Endothelial cell of umbilical vein (primary cell): ENCODE results near the gene GPATCH2. TPM values are rescaled to one million over a fixed set of nuclear protein-coding genes. Genes with fewer than 3 reads are reported as not detected.

Experiments used
- BruUV-seq: library from RNA; stranded (reverse); fragments of 400-500 nt; replicated peaks from 2 replicates; lab custom pipeline; 2021; lab: Mats Ljungman, UMichigan
- CTCF ChIA-PET: fragments of 300-600, 350-600 bp; sonication (Branson Sonifier 250); formaldehyde crosslinking; loops from one replicate; lab custom pipeline; 2021; ENCODE audit warnings: antibody characterized with exemption, inconsistent platforms; lab: Charles Lee
- POLR2A ChIA-PET: fragments of 300-600, 350-600 bp; sonication (Branson Sonifier 250); formaldehyde crosslinking; loops from one replicate; lab custom pipeline; 2021; ENCODE audit warnings: antibody characterized with exemption, inconsistent platforms; lab: Charles Lee
- DNase-seq: peaks from one replicate; pipeline ENCODE4 v3.0.0-alpha.2; 2011; ENCODE audit warnings: low read depth, low spot score
- FAIRE-seq: peaks from 2 replicates; lab custom pipeline; 2011; peaks lifted over from hg19 to GRCh38; lab: Jason Lieb, UNC
- H2AFZ ChIP-seq: 2 replicates; pipeline ENCODE4 v1.6.0; 2012; ENCODE audit warnings: low read depth, low read length, control low read depth, inconsistent platforms
- H3K27ac ChIP-seq: 2 replicates; pipeline ENCODE4 v1.5.1; 2011; ENCODE audit warnings: low read depth, mild to moderate bottlenecking, control low read depth, low read length, moderate library complexity; ENCODE audit not compliant: insufficient read depth
- H3K27me3 ChIP-seq, 2 experiments: 2 replicates each; pipeline versions ENCODE4 v1.6.0 to v1.6.1; 2011; ENCODE audit warnings: low read length in 2 of 2, mixed read lengths in 1 of 2; ENCODE audit not compliant: control insufficient read depth in 2 of 2, insufficient read depth in 2 of 2
- H3K36me3 ChIP-seq, 2 experiments: 2 replicates in 1 of 2; 3 replicates in 1 of 2; pipeline ENCODE4 v1.5.1; 2011; ENCODE audit warnings: low read length in 2 of 2, mild to moderate bottlenecking in 1 of 2, moderate library complexity in 1 of 2; ENCODE audit not compliant: control insufficient read depth in 2 of 2, insufficient read depth in 2 of 2; ENCODE audit errors: extremely low read depth in 1 of 2
- H3K4me1 ChIP-seq: 3 replicates; pipeline ENCODE4 v1.5.1; 2011; ENCODE audit warnings: mild to moderate bottlenecking, low read length; ENCODE audit not compliant: control insufficient read depth, insufficient read depth; ENCODE audit errors: extremely low read depth
- H3K4me2 ChIP-seq: 2 replicates; pipeline ENCODE4 v1.6.1; 2011; ENCODE audit warnings: low read length, control low read depth, mixed read lengths; ENCODE audit not compliant: insufficient read depth
- H3K4me3 ChIP-seq, 3 experiments: fragments of 200-600 bp in 1 of 3; sonication (generic), shearing (Covaris generic) in 1 of 3; replicated peaks in 1 of 3; 2 replicates each; pipeline ENCODE4 v1.5.1; 2011 to 2016; ENCODE audit warnings: control low read depth in 3 of 3, low read length in 3 of 3, mild to moderate bottlenecking in 2 of 3, inconsistent platforms in 1 of 3, low read depth in 1 of 3, moderate library complexity in 1 of 3; ENCODE audit not compliant: insufficient read depth in 1 of 3
- H3K79me2 ChIP-seq: 2 replicates; pipeline ENCODE4 v1.6.0; 2012; ENCODE audit warnings: low read length, inconsistent platforms; ENCODE audit not compliant: control insufficient read depth, insufficient read depth
- H3K9ac ChIP-seq: replicated peaks from 2 replicates; pipeline ENCODE3; 2011; ENCODE audit warnings: low read length, control low read depth; ENCODE audit not compliant: insufficient read depth; ENCODE audit errors: extremely low read depth
- H3K9me1 ChIP-seq: replicated peaks from 3 replicates; pipeline ENCODE4 v1.6.0; 2011; ENCODE audit warnings: mild to moderate bottlenecking, low read length; ENCODE audit not compliant: control insufficient read depth, insufficient read depth; ENCODE audit errors: extremely low read depth
- H3K9me3 ChIP-seq: replicated peaks from 2 replicates; pipeline ENCODE4 v1.5.1; 2012; ENCODE audit warnings: low read length, inconsistent platforms; ENCODE audit not compliant: control insufficient read depth, insufficient read depth
- H4K20me1 ChIP-seq: replicated peaks from 2 replicates; pipeline ENCODE3; 2011; ENCODE audit warnings: mild to moderate bottlenecking, low read length; ENCODE audit not compliant: control insufficient read depth, insufficient read depth; ENCODE audit errors: extremely low read depth
- CTCF ChIP-seq, 2 donors: IDR thresholded peaks; 1 replicate in 1 of 2; 2 replicates in 1 of 2; pipeline ENCODE4 v1.5.1; 2011; ENCODE audit warnings: low read length in 2 of 2, mild to moderate bottlenecking in 2 of 2, moderate library complexity in 2 of 2, control low read depth in 1 of 2, inconsistent platforms in 1 of 2, low read depth in 1 of 2; ENCODE audit not compliant: insufficient read depth in 1 of 2; ENCODE audit errors: extremely low read depth in 1 of 2
- EZH2 ChIP-seq: IDR thresholded peaks from 2 replicates; pipeline ENCODE4 v1.6.1; 2012; ENCODE audit warnings: borderline replicate concordance, low read depth, mild to moderate bottlenecking, moderate library complexity, low read length, inconsistent platforms; ENCODE audit not compliant: severe bottlenecking
- FOS ChIP-seq: IDR thresholded peaks from 2 replicates; pipeline ENCODE4 v1.6.1; 2011; ENCODE audit warnings: mild to moderate bottlenecking, low read length, moderate library complexity, borderline replicate concordance; ENCODE audit not compliant: insufficient read depth
- GATA2 ChIP-seq: IDR thresholded peaks from 2 replicates; pipeline ENCODE4 v1.7.0; 2011; ENCODE audit warnings: low read depth, mild to moderate bottlenecking, moderate library complexity, mixed read lengths, low read length; ENCODE audit not compliant: insufficient read length, insufficient read depth
- JUN ChIP-seq: IDR thresholded peaks from 2 replicates; pipeline ENCODE4 v1.6.1; 2011; ENCODE audit warnings: borderline replicate concordance, low read depth; ENCODE audit not compliant: insufficient read length, insufficient read depth
- MYC ChIP-seq: IDR thresholded peaks from one replicate; pipeline ENCODE4 v1.6.1; 2011; ENCODE audit warnings: mild to moderate bottlenecking, low read depth, low read length
- POLR2A ChIP-seq: IDR thresholded peaks from 2 replicates; pipeline ENCODE4 v1.6.1; 2012; ENCODE audit warnings: low read depth, mild to moderate bottlenecking, control low read depth, low read length
- POLR2AphosphoS5 ChIP-seq: IDR thresholded peaks from 2 replicates; pipeline ENCODE4 v1.6.1; 2012; ENCODE audit warnings: low read depth, mild to moderate bottlenecking, control low read depth, low read length, moderate library complexity; ENCODE audit not compliant: insufficient read depth
- dilution Hi-C: fragments of 300-500 bp; cut with MboI; formaldehyde crosslinking; loops from one replicate; pipeline ENCODE4 v1.15.0; 2019; ENCODE audit warnings: low sequenced_read_pairs; ENCODE audit not compliant: extremely low pct_ligation_motif_present
- intact Hi-C: fragments of 100-400 bp; cut with micrococcal nuclease; formaldehyde crosslinking; loops from one replicate; pipeline ENCODE4 v1.10.0; 2022
- polyA plus RNA-seq, 4 experiments: library from polyadenylated mRNA; depleted of rRNA in 3 of 4; stranded (reverse) in 3 of 4; unstranded in 1 of 4; fragments of >200 nt; gene quantifications; 2 replicates each; pipeline versions ENCODE4 v1.2.1 to v1.2.3, GENCODE V29; 2011 to 2012; ENCODE audit warnings: missing spikeins in 1 of 4
- total RNA-seq: library from RNA; stranded (reverse); gene quantifications from 2 replicates; pipeline ENCODE4 v1.2.3, GENCODE V29; 2021
- TF ChIP-seq, protein P1 (sequence below): IDR thresholded peaks from 2 replicates; pipeline ENCODE4 v1.6.1; 2011; ENCODE audit not compliant: insufficient read depth, insufficient read length

The GPATCH2 gene
- total and polyA plus RNA-seq, 2 donors (not counting 3 experiments of a cell fraction or from before 2014, with no cell fraction given), result 3.3 to 15.6 TPM

GRCh38 chr1:217599154-217599553, 31.7 kb downstream of the GPATCH2 start:
- Histone ChIP-seq H3K27me3 (no peaks in the 10 kb centered on the region), H3K4me2 (no peak overlapping the region), H3K36me3 (no peaks in the 10 kb centered on the region), H3K9ac (no peak overlapping the region), H2AFZ (no peak overlapping the region), H3K79me2 (no peaks in the 10 kb centered on the region), H3K4me1 (no peaks in the 10 kb centered on the region), H4K20me1 (no peaks in the 10 kb centered on the region), H3K9me1 (no peaks in the 10 kb centered on the region), H3K4me3 (no peak overlapping the region), H3K9me3 (no peaks in the 10 kb centered on the region), H3K27ac (no peak overlapping the region)
- DNase-seq, result no peak
- CTCF ChIA-PET, result no interaction called here
- POLR2A ChIA-PET, result no interaction called here
- intact Hi-C loops, result no loop called here
- TF ChIP-seq JUN, result no peak
- TF ChIP-seq, protein P1, sequence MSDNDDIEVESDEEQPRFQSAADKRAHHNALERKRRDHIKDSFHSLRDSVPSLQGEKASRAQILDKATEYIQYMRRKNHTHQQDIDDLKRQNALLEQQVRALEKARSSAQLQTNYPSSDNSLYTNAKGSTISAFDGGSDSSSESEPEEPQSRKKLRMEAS, result no peak
- no TSS peak for BruUV-seq
- no peak for FAIRE-seq
- dilution Hi-C loops, result no loop called here

GRCh38 chr1:217590598-217590997, 40.3 kb downstream of the GPATCH2 start:
- Histone ChIP-seq H2AFZ (no peak overlapping the region), H3K36me3 (no peaks in the 10 kb centered on the region), H4K20me1 (no peaks in the 10 kb centered on the region), H3K9me1 (no peaks in the 10 kb centered on the region), H3K4me3 (no peak overlapping the region), H3K9me3 (no peaks in the 10 kb centered on the region), H3K27me3 (no peaks in the 10 kb centered on the region), H3K4me2 (no peak overlapping the region), H3K9ac (no peak overlapping the region), H3K4me1 (no peaks in the 10 kb centered on the region), H3K79me2 (no peaks in the 10 kb centered on the region), H3K27ac (no peak overlapping the region)
- DNase-seq (no peak), FAIRE-seq (no peak)
- CTCF ChIA-PET, result interaction anchor here (1.2 to 1.8 kb wide), 2 partner anchors 15 to 37 kb away, joined by 5 to 6 read pairs; no protein-coding TSS in a partner anchor
- intact Hi-C loops (no loop called here), dilution Hi-C loops (no loop called here)
- BruUV-seq, result no TSS peak
- TF ChIP-seq EZH2 (no peak), POLR2AphosphoS5 (no peak), MYC (no peak), FOS (no peak), CTCF (IDR thresholded peaks at IDR 0.05; ENCODE audit: extremely low read depth in 1 of 2, insufficient read depth in 1 of 2, low read depth in 1 of 2, low read length in 2 of 2) (no peak), POLR2A (no peak), GATA2 (no peak), JUN (no peak)
- TF ChIP-seq, protein P1, result no peak
- POLR2A ChIA-PET, result no interaction called here
